ENCODE data around the gene ADAMTS12. TPM values are rescaled to one million over a fixed set of nuclear protein-coding genes. Genes with fewer than 3 reads are reported as not detected.

ADAMTS12 gene
- total and polyA plus RNA-seq, 4 donors: 0.49 to 6.4 (median 2.3) TPM

- no peaks in the 10 kb centered on the region for H3K9me3 ChIP-seq (ENCODE audit: control insufficient read depth in 4 of 4, low read length in 3 of 4)
- DNase-seq (ENCODE audit: low spot score): no peak
- no peaks in the 10 kb centered on the region for H3K36me3 ChIP-seq (ENCODE audit: control insufficient read depth in 4 of 4, insufficient read depth in 3 of 4, low read depth in 1 of 4, low read length in 3 of 4)
- 94% methylated on average over 3 of the region's 3 CpGs for WGBS
- no peak overlapping the region for H3K4me3 ChIP-seq (ENCODE audit: low read depth in 1 of 3, low read length in 3 of 3)
- no peaks in the 10 kb centered on the region for H3K4me1 ChIP-seq (ENCODE audit: control insufficient read depth in 4 of 4, insufficient read depth in 4 of 4, low read length in 3 of 4)
- no peak overlapping the region for H3K27ac ChIP-seq (ENCODE audit: low read depth in 1 of 2, low read length in 2 of 2)
- no peak overlapping the region for H3K9ac ChIP-seq (ENCODE audit: low read depth in 1 of 2, low read length in 2 of 2)
- H3K27me3 ChIP-seq (ENCODE audit: control insufficient read depth in 4 of 4, insufficient read depth in 4 of 4, low read length in 3 of 4): no peaks in the 10 kb centered on the region
- TF ChIP-seq MAX (IDR thresholded peaks at IDR 0.05): no peak
- no peak for TF ChIP-seq GABPA (IDR thresholded peaks at IDR 0.05 in 1 of 2, conservative IDR thresholded peaks at IDR 0.05 in 1 of 2)
- no peak for TF ChIP-seq ATF3 (IDR thresholded peaks at IDR 0.05)
Measured at GRCh38 chr5:33531037-33531298, 360.8 kb downstream of the ADAMTS12 start.

GRCh38 chr5:33530183-33531036, 361.4 kb downstream of the ADAMTS12 start:
- H3K36me3 ChIP-seq (ENCODE audit: control insufficient read depth in 4 of 4, insufficient read depth in 3 of 4, low read depth in 1 of 4, low read length in 3 of 4): no peaks in the 10 kb centered on the region
- no peak overlapping the region for H3K27ac ChIP-seq (ENCODE audit: low read depth in 1 of 2, low read length in 2 of 2)
- no peaks in the 10 kb centered on the region for H3K4me1 ChIP-seq (ENCODE audit: control insufficient read depth in 4 of 4, insufficient read depth in 4 of 4, low read length in 3 of 4)
- H3K9me3 ChIP-seq (ENCODE audit: control insufficient read depth in 4 of 4, low read length in 3 of 4): no peaks in the 10 kb centered on the region
- no peaks in the 10 kb centered on the region for H3K27me3 ChIP-seq (ENCODE audit: control insufficient read depth in 4 of 4, insufficient read depth in 4 of 4, low read length in 3 of 4)
- no peak overlapping the region for H3K4me3 ChIP-seq (ENCODE audit: low read depth in 1 of 3, low read length in 3 of 3)
- H3K9ac ChIP-seq (ENCODE audit: low read depth in 1 of 2, low read length in 2 of 2): no peak overlapping the region
- TF ChIP-seq JUND (IDR thresholded peaks at IDR 0.05) (no peak), YY1 (IDR thresholded peaks at IDR 0.05) (no peak), FOXA1 (IDR thresholded peaks at IDR 0.05) (no peak), CTCF (IDR thresholded peaks at IDR 0.05; ENCODE audit: low read depth, low read length, missing input control) (no peak), REST (IDR thresholded peaks at IDR 0.05) (no peak), SP1 (IDR thresholded peaks at IDR 0.05) (no peak), ZBTB33 (IDR thresholded peaks at IDR 0.05) (no peak), GABPA (IDR thresholded peaks at IDR 0.05 in 1 of 2, conservative IDR thresholded peaks at IDR 0.05 in 1 of 2) (no peak), ATF3 (IDR thresholded peaks at IDR 0.05) (no peak), EGR1 (IDR thresholded peaks at IDR 0.05; ENCODE audit: low read depth in 2 of 2) (no peak), FOXA2 (IDR thresholded peaks at IDR 0.05) (no peak), HNF4A (conservative IDR thresholded peaks at IDR 0.05) (no peak), NR2F2 (IDR thresholded peaks at IDR 0.05) (no peak), TAF1 (conservative IDR thresholded peaks at IDR 0.05) (no peak), RXRA (IDR thresholded peaks at IDR 0.05) (no peak), MAX (IDR thresholded peaks at IDR 0.05) (no peak), HNF4G (IDR thresholded peaks at IDR 0.05) (no peak), RAD21 (IDR thresholded peaks at IDR 0.05) (no peak)
- DNase-seq (ENCODE audit: low spot score): no peak
- 91% methylated on average over 10 of the region's 10 CpGs for WGBS

Data from liver (tissue), 9 donors.